ENCODE results near the gene RSL1D1.
"Not testable (repeated sequence)": the region's sequence is repeated elsewhere in the genome, so short reads cannot be mapped to it uniquely, and the experiment has no call there.

RSL1D1 gene

DNA sequence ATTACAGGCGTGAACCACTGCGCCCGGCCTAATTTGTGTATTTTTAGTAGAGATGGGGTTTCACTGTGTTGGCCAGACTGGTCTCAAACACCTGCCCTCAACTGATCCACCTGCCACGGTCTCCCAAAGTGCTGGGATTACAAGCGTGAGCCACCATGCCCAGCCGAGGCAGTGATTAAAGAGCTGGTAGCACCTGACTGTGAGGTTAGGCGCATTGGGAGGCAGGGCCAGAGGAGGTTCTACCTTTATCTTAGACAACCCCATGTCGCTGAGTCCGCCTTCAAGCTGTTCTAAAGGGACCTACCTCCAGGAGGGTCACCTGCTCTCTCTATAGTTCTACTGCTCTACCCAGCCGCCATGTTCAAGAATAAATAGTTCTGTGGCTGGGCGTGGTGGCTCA is 8.1 kb downstream of the RSL1D1 start:
- DNase-seq = no peak

DNA sequence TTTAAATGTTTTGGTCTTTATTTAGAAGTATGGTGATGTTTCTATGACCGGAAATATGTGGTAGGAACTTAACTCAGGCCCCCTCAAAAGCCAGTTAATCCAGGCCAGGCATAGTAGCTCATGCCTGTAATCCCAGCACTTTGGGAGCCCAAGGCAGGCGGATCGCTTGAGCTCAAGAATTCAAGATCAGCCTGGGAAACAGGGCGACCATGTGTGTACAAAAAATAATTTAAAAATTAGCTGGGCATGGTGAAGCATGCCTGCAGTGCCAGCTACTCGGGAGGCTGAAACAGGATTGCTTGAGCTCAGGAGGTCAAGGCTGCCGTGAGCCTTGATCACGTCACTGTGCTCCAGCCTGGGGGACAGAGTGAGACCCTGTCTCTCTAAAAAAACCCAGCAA is 10.3 kb downstream of the RSL1D1 start:
- no peak for DNase-seq

DNA sequence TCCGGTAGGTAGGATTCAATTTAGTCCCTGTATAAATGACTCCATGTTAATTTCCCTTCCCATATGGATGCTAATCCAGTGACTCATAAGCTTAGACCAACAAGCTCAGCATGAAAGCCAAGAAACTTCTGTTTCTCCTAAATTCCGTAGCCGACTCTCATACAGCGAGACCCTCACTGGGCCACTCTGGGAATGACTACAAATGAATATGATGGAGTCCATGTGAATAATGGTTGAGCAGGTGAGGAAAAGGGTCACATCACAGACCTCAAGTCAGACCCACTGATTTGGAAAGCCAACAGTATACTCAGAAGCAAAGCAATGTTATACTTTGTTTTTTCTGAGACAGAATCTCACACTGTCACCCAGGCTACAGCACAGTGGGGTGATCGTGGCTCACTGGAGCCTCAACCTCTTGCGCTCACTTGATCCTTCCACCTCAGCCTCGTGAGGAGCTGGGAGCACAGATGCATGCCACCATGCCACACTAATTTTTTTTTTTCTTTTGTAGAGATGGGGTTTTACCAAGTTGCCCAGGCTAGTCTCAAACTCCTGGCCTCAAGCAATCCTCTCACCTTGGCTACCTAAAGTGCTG is 14.6 kb downstream of the RSL1D1 start:
- DNase-seq = no peak

DNA sequence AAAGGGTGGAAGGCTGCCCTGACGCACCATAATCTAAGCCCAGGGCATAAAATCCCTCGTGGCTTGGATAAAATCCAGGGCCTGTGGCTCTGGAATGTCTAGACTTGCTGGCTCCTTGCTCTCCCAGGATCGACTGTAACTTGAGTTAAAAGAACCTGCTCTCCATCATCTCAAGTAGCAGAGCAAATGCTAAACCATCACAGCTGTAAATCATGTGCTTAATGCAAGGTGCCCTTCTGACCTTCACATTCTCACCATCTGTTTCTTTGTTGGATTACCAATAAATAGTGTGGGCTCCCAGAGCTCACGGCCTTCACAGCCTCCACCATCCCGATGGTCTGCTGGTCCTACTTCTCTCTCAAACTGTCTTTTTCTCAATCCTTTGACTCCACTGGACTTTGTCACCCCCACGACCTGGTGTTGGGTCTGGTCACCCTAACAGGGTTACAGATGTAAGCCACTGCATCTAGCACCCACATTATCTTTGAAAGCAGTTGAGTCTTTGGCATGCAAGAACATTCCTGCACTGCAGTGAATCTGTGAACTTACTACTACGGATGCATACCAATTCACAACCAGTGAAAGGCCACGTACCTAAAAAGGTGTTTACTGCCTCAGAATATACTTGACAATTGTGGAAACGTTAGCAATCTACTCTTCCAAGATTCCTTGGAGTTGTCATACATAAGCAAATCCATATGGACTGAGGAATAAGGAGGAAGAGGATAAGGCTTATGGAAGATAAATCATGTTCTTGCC is 15.3 kb downstream of the RSL1D1 start:
- no peak for DNase-seq

DNA sequence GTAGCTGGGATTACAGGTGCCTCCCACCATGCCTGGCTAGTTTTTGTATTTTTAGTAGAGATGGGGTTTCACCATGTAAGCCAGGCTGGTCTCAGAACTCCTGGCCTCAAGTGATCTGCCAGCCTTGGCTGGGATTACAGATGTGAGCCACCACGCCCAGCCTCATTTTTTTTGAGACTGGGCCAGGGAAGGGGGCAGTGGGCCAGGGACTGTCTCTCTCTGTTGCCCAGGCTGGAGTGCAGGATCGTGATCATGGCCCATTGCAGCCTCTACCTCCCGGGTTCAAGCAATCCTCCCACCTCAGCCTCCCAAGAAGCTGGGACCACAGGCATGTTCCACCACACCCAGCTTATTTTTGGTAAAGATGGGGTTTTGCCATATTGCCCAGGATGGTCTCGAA is 16.0 kb downstream of the RSL1D1 start:
- no peak for DNase-seq

DNA sequence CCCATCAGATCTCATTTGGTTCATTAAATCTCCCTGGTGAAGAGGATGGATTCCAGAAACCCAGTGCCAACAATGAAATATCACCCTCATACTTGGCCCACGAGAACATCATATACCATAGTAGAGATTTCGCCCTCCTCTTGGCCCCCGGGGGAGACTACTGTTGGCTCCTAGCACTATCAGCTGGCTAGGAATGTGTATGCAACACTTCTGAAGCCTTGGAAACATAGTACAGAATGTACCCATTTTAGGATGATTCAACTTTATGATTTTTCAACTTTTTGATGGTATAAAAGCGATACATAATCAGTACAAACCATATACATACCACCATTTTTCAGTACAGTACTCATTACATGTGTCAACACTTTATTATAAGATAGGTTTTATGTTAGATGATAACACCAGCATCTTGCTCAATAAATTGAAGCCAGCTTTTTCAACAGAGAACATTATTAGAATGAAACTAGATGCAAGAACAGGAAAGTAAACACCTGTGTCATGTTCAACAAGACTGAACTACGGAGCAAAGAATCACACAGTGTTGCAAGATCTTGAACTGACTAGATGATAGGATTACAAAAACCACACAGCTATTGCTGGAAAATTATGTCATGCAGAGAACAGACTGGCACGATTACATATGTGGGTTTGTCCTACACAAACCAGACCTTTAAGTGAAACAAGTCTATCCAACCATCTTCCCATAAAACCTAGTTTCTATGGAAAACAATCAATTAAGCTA is 17.2 kb downstream of the RSL1D1 start:
- no peak for DNase-seq

DNA sequence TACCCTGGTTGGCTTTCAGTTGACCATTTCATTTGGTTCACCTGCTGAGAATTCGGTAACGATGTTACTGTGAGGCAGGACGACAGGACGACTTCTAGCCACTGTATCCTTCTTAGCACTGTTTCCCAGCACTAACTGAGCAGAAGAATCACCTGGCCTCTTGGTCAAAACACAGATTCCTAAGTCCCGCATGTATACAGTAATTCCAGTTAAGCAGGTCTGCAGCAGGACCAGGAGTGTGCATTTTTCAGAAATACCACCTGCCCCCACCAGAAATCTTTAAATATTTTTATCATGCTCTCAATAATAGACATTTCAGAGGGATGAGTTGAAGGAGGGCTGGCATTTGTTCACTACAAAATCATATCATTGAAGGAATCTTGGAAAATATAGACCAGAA is 22.6 kb downstream of the RSL1D1 start:
- DNase-seq = no peak

DNA sequence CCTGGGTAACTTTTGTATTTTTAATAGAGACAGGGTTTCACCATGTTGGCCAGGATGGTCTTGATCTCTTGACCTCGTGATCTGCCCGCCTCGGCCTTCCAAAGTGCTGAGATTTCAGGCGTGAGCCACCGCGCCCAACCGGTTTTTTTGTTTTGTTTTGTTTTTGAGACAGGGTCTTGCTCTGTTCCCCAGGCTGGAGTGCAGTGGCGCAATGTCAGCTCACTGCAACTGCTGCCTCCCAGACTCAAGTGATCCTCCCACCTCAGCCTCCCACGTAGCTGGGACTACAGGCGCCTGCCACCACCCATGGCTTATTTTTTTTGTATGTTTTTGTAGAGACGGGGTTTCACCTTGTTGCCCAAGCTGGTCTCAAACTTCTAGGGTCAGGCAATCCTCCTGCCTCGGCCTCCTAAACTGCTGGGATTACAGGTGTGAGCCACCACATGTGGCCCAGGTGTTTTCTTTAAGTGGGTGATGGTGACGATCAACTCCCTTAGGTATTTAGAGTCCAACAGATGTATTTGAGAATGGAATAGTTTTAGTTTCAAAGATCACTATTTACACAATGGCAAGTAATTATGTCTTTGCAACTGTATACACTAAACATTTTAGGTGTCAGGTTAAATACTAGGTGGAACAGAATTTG is 25.7 kb downstream of the RSL1D1 start:
- DNase-seq = not testable (repeated sequence)

DNA sequence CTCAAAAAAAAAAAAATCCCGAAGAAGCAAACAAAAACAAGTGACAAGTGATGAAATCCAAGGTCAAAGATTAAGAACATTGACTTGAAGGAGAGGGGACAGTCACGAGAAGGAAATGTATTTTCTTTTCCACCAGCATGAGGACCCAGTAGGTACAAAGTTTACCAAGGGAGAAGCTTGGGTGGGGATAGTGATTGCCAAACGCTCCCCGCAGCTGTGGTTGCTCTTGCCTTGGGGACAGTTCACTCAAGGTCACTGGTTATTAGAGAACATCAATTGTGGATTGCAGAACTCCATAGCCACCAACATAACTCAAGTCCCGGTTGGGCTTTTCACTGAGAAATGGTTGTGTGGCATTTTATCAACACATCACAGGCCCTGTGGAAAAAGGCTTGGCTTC is 27.0 kb downstream of the RSL1D1 start:
- no peak for DNase-seq

DNA sequence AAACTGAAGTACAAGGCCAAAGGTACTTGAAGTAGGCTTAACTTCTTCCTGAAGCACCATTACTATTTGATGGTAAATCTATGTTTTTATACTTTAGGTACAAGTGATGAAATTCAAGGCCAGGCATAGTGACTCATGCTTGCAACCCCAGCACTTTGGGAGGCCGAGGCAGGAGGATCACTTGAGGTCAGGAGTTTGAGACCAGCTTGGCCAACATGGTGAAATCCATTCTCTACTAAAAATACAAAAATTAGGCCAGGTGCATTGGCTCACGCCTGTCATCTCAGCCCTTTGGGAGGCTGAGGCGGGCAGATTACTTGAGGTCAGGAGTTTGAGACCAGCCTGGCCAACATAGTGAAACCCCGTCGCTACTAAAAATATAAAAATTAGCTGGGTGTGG is 27.7 kb downstream of the RSL1D1 start:
- not testable (repeated sequence) for DNase-seq

DNA sequence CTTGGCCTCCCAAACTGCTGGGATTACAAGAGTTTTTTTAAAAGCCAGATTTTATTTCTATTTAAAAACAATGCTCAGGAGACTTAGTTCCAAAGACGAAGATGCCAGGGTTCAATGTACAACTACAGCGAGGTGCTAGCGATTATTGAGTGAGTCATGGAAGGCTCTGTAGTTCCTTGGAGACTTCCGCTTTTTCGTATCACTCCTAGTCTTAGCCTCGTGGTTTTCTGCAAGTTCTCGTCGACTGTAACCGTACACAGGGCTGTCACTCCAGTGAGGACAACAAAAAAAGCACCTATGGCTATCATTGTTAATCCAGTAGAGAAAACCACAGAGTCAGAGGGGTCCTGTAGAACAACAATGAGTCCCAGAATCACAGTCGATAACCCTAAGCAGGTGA is 31.5 kb downstream of the RSL1D1 start:
- no peak for DNase-seq

DNA sequence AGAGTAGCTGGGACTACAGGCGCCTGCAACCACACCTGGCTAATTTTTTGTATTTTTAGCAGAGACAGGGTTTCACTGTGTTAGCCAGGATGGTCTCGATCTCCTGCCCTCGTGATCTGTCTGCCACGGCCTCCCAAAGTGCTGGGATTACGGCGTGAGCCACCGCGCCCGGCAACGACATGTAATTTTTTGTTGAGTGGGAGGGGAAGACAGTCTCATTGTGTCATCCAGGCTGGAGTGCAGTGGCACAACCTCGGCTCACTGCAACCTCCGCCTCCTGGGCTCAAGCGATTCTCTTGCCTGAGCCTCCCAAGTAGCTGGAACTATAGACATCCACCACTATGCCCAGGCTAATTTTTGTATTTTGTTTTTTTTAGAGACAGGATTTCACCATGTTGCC is 32.4 kb downstream of the RSL1D1 start:
- DNase-seq = not testable (repeated sequence)

DNA sequence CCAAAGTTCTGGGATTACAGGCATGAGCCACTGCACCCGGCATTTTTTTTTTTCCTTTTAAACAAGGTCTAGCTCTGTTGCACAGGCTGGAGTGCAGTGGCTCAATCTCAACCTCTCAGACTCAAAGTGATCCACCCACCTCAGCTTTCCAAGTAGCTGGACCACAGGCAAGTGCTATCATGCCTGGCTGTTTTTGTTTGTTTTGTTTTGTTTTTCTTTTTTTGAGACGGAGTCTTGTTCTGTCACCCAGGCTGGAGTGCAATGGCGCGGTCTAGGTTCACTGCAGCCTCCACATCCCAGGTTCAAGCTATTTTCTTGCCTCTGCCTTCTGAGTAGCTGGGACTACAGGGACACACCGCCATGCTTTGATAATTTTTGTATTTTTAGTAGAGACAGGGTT is 35.2 kb downstream of the RSL1D1 start:
- no peak for DNase-seq

DNA sequence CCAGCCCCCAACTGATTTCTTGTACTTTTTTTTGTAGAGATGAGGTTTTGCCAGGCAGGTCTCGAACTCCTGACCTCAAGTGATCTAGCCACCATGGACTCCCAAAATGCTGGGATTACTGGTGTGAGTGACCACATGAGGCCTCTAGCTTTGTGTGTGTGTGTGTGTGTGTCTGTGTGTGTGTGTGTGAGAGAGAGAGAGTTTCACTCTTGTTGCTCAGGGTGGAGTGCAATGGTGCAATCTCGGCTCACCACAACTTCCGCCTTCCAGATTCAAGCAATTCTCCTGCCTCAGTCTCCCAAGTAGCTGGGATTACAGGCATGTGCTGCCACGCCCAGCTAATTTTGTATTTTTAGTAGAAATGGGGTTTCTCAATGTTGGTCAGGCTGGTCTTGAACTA is 36.5 kb downstream of the RSL1D1 start:
- not testable (repeated sequence) for DNase-seq

DNA sequence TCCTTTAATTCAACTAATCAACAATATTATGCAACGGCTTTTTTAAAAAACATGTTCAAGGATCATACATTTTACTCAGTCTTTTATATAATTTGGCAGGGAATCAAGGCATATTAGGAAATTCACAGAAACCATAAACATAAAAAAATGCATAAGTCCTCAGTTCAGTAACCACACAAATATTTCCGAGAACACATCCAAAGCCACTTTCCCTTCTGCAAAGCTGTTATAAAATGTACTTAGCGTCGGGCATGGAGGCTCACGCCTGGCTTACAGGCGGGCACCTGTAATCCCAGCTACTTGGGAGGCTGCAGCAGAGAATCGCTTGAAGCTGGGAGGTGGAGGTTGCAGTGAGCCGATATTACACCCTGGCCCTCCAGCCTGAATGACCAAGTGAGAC is 44.6 kb downstream of the RSL1D1 start:
- no peak for DNase-seq

DNA sequence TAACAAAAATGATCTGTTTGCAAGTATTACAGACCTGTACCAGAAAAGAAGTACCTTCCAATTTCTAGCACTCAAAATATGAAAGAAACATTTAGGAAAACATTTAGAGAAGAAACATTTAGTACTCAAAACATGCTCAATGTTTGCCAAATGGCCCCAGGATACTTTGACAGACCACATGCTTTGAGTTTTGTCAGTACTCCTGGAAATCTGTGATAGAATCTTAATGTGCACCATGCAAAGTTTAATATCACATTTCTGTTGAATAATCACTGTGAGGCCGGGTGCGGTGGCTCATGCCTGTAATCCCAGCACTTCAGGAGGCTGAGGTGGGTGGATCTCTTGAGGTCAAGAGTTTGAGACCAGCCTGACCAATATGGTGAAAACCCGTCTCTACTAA is 45.8 kb downstream of the RSL1D1 start:
- no peak for DNase-seq

DNA sequence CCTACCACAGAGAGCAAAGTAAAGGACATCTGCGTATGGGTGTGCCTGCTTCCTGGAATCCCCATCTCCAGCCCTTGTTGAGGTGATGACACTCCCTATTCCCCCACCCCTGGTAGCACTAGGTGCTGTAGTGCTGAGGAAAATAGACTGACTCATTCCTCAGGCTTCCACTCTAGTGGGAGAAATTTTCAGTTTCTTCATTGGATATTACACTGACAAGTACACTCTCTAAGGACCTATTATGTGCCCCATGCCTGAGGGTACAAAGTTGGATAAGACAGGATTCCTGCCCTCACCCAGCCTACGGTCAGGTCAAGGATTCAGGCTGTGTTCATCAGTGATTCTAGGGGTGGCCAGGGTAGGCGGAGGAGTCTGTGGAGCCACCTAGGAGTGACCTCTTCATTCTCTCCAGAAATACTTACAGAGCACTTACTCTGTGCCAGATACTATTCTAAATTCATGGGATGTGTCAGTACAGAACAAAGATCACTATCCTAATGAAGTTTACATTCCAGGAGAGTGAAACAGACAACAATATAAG is 49.8 kb downstream of the RSL1D1 start:
- DNase-seq = no peak

DNA sequence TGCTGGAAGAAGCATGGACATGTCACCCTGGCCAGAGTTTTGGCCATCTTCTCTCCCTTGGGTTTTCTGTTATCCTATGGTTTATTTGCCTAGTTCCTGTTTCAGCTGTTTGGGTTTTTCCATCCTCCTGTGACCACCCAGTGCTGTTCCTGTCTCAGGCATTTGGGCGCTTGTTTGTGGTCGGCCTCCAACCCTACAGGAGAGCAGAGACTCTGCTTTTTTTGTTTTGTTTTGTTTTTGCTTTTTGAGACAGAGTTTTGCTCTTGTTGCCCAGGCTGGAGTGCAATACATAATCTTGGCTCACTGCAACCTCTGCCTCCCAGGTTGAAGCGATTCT is 51.0 kb downstream of the RSL1D1 start:
- DNase-seq = no peak

DNA sequence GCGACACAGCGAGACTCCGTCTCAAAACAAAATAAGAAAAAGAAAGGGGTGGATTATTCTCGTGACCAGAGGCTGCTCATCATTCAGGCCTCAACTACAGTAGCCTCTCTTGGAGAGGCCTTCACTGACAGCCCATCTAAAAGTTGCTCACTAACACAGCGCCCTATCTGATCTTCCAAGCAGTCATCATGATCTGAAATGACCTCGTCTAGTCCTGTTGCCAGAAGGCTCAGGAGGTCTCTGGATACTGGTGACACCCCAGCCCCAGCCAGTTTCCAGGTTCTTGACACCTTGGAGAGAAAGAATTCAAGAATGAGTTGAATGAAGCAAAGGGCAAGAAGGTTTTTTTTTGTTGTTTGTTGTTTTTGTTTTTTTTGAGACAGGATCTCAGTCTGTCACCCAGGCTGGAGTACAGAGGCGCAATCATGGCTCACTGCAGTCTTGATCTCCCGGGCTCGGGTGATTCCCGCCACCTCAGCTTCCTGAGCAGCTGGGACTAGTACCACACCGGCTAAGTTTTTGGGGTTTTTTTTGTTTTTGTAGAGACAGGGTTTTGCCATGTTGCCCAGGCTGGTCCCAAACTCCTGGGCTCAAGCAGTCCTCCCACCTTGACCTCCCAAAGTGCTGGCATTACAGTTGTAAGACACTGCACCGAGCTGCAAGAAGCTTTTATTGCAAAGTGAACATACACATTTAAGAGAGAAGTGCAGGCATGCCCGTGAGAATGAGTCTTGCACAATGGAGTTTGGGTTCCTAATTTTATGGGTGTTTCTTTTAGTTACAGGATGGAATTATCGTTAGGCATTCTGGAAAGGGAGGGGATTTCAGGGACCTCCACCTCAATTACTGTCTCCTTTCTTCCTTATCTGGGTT is 51.6 kb downstream of the RSL1D1 start:
- no peak for DNase-seq

DNA sequence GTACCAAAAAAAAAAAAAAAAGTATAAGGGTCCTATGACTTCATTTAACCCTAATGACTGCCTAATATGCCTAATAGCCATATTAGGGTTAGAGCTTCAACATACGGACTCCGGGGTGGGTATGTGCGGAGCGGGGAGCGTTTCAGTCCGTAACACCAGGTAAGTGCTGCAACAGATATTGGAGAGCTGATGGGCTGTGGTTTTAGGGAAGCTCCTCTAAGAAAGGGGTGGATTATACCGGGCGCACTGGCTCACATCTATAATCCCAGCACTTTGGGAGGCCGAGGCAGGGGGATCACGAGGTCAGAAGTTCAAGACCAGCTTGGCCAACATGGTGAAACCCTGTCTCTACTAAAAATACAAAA is 52.3 kb downstream of the RSL1D1 start:
- no peak for DNase-seq

DNA sequence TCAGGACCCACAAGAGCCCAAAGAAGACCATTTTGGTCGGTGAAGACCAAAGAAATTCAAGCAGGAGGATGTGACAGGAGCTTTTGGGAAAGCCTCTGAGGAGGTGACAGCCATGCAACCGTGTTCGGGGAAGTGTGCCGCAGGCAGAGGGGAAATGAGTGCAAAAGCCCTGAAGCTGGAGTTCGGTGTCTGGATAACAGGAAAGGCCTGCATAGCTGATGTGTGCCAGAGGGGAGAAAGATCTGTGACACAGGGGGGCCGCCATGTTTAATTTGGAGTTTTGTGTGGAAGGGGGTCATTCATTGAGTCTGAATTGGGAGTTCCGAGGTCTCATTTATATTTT is 53.4 kb downstream of the RSL1D1 start:
- no peak for DNase-seq

DNA sequence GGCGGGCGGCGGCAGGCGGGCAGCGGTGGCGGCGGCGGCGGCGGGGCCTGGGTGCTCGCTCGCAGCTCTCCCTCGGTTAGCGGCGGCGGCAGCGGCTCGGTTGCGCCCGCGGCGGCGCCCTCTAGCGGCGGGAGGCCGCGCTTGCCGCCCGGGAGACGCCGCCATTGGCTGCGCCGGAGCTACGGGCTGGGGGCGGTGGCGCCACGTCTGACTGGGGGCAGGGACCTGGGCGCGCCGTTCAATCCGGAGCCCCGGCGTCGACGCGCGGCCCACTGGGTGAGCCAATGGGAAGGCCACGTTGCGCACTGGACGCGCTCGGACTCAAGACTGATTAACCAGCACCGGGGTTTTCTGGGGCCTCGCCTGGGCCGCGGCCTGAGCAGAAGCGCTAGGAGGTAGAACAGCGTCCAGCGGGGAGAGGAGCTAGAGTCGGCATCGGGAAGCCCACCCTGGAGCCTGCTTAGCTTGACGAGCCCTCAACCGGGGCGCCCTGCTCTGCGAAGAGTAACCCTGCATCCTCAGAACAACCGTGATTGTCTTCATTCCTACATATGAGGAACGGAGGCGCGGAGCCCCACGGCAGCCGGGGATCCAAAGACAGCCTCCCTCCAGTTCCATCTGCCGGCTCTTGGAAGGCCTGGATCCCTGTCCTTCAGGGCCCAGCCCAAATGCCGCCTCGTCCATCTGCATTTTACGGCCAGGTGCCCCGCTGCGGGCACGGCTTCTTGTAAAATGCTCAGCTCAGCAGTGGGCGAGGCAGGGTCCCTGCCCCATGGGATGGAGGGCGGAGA is 54.0 kb downstream of the RSL1D1 start, which contains the start of gene ZC3H7A:
ZC3H7A (minus strand) TSS at position 93 of the 791 bp plus-strand sequence. CDS start 14,904 bp downstream, outside the sequence.
- DNase-seq = peak; percentile 90
